ENCODE data around the gene CD300C. TPM values are rescaled to one million over a fixed set of nuclear protein-coding genes. Genes with fewer than 3 reads are reported as not detected.
A peak's percentile ranks its signal among the peaks of the same experiment; 100 is the strongest.
"Not testable (repeated sequence)": the region's sequence is repeated elsewhere in the genome, so short reads cannot be mapped to it uniquely, and the experiment has no call there.

The CD300C gene
- total RNA-seq, 1 experiment from 2014 or later, result not detected

GRCh38 chr17:74532115-74532514 lies 13.8 kb downstream of the CD300C start:
- peak; percentile 63 for DNase-seq (ENCODE audit: low read depth)

GRCh38 chr17:74531231-74531761 lies 14.6 kb downstream of the CD300C start, which contains the start of gene CD300LB:
TSS of gene CD300LB (minus strand) at chr17:74531475. CDS start at chr17:74531350, 125 bp downstream.
- no peak for DNase-seq (ENCODE audit: low read depth)

GRCh38 chr17:74530831-74531150 lies 15.1 kb downstream of the CD300C start:
- DNase-seq (ENCODE audit: low read depth), result no peak

- DNase-seq (ENCODE audit: low read depth), result no peak
These were observed 16.7 kb downstream of the CD300C start for GRCh38 chr17:74529243-74529642.

- no peak for DNase-seq (ENCODE audit: low read depth)
These were observed 17.3 kb downstream of the CD300C start for GRCh38 chr17:74528491-74529199.

- DNase-seq (ENCODE audit: low read depth), result no peak
These were observed 18.2 kb downstream of the CD300C start for GRCh38 chr17:74527756-74528155.

- no peak for DNase-seq (ENCODE audit: low read depth)
These were observed 18.8 kb downstream of the CD300C start for GRCh38 chr17:74527081-74527480.

- no peak for DNase-seq (ENCODE audit: low read depth)
These were observed 19.2 kb downstream of the CD300C start for GRCh38 chr17:74526681-74527080.

GRCh38 chr17:74525781-74526288 lies 20.1 kb downstream of the CD300C start:
- DNase-seq (ENCODE audit: low read depth), result no peak

- DNase-seq (ENCODE audit: low read depth), result no peak
These were observed 20.5 kb downstream of the CD300C start for GRCh38 chr17:74525465-74525725.

- no peak for DNase-seq (ENCODE audit: low read depth)
These were observed 21.1 kb downstream of the CD300C start for GRCh38 chr17:74524653-74525464.

- no peak for DNase-seq (ENCODE audit: low read depth)
These were observed 22.6 kb downstream of the CD300C start for GRCh38 chr17:74523308-74523707.

GRCh38 chr17:74522381-74523105 lies 23.4 kb downstream of the CD300C start:
- no peak for DNase-seq (ENCODE audit: low read depth)

GRCh38 chr17:74521701-74522201 lies 24.2 kb downstream of the CD300C start:
- no peak for DNase-seq (ENCODE audit: low read depth)

- peak; percentile 65 for DNase-seq (ENCODE audit: low read depth)
These were observed 25.0 kb downstream of the CD300C start for GRCh38 chr17:74520790-74521480.

GRCh38 chr17:74520016-74520434 lies 25.9 kb downstream of the CD300C start:
- DNase-seq (ENCODE audit: low read depth), result no peak

- DNase-seq (ENCODE audit: low read depth), result not testable (repeated sequence)
These were observed 27.4 kb downstream of the CD300C start for GRCh38 chr17:74518413-74518981.

- no peak for DNase-seq (ENCODE audit: low read depth)
These were observed 29.2 kb downstream of the CD300C start for GRCh38 chr17:74516561-74517328.

- no peak for DNase-seq (ENCODE audit: low read depth)
These were observed 30.0 kb downstream of the CD300C start for GRCh38 chr17:74515941-74516340.

GRCh38 chr17:74514632-74515334 lies 31.1 kb downstream of the CD300C start:
- DNase-seq (ENCODE audit: low read depth), result no peak

Measured in RPMI7951 (cell line).